Transverse colon (tissue), 3 donors: Measurements from ENCODE around the gene MAST4.

Source experiments
- CTCF ChIP-seq, 5 experiments: fragments of 200-600 bp in 3 of 5; fragments of 450-650 bp in 2 of 5; sonication (generic) in 3 of 5; IDR thresholded peaks; 1 replicate in 2 of 5; 2 replicates in 3 of 5; pipeline ENCODE4 v1.5.1; 2016 to 2017; ENCODE audit warnings: antibody characterized with exemption in 5 of 5, inconsistent platforms in 3 of 5, mild to moderate bottlenecking in 2 of 5, moderate library complexity in 1 of 5
- EP300 ChIP-seq: sonication (generic); formaldehyde crosslinking; IDR thresholded peaks from one replicate; pipeline ENCODE4 v1.6.1; 2017; ENCODE audit warnings: antibody characterized with exemption, low read depth
- POLR2A ChIP-seq: fragments of 450-650 bp; IDR thresholded peaks from one replicate; pipeline ENCODE4 v1.6.1; 2016; ENCODE audit warnings: antibody characterized with exemption, mild to moderate bottlenecking, moderate library complexity

- TF ChIP-seq POLR2A (no peak), CTCF (IDR thresholded peaks at IDR 0.05) (no peak), EP300 (no peak)
These were observed 131.4 kb downstream of the MAST4 start for GRCh38 chr5:66727630-66728029.
